Neural cell (in vitro differentiated cells): ENCODE measurements around the gene IL25. TPM values are rescaled to one million over a fixed set of nuclear protein-coding genes. Genes with fewer than 3 reads are reported as not detected.

Experiments used
- H2AFZ ChIP-seq: fragments of 200-600, 300-800 bp; sonication (generic), shearing (Covaris generic); 2 replicates; pipeline ENCODE4 v1.6.0; 2014; ENCODE audit warnings: low read depth, mild to moderate bottlenecking, antibody characterized with exemption, low read length, moderate library complexity
- H3F3A ChIP-seq: fragments of 200-600 bp; shearing (Covaris generic); 2 replicates; pipeline ENCODE4 v1.6.1; 2016; ENCODE audit warnings: mild to moderate bottlenecking, moderate library complexity, mixed read lengths, antibody characterized with exemption, low read length; ENCODE audit not compliant: insufficient read depth, poor library complexity, severe bottlenecking
- H3K27ac ChIP-seq: fragments of 200-600, 300-800 bp; sonication (generic), shearing (Covaris generic); 2 replicates; pipeline ENCODE4 v1.5.1; 2014; ENCODE audit warnings: mild to moderate bottlenecking, low read length, moderate library complexity
- H3K27me3 ChIP-seq: fragments of 300-800, 200-600 bp; sonication (generic), shearing (Covaris generic); 2 replicates; pipeline ENCODE4 v1.6.0; 2014; ENCODE audit warnings: mild to moderate bottlenecking, low read depth, low read length, moderate library complexity; ENCODE audit not compliant: insufficient read depth
- H3K36me3 ChIP-seq: fragments of 300-800, 200-600 bp; sonication (generic), shearing (Covaris generic); 2 replicates; pipeline ENCODE4 v1.5.1; 2014; ENCODE audit warnings: mild to moderate bottlenecking, antibody characterized with exemption, low read length, moderate library complexity; ENCODE audit not compliant: insufficient read depth
- H3K4me2 ChIP-seq: fragments of 300-800, 200-600 bp; sonication (generic), shearing (Covaris generic); 2 replicates; pipeline ENCODE4 v1.6.0; 2014; ENCODE audit warnings: mild to moderate bottlenecking, low read length
- H3K4me3 ChIP-seq: fragments of 300-800, 200-600 bp; sonication (generic), shearing (Covaris generic); 2 replicates; pipeline ENCODE4 v1.5.1; 2014; ENCODE audit warnings: mild to moderate bottlenecking, low read length, moderate library complexity
- H3K79me2 ChIP-seq: fragments of 200-600 bp; shearing (Covaris generic); replicated peaks from 2 replicates; pipeline ENCODE4 v1.6.0; 2014; ENCODE audit warnings: mild to moderate bottlenecking, low read length, moderate library complexity; ENCODE audit not compliant: insufficient read depth
- H3K9ac ChIP-seq: fragments of 300-800, 200-600 bp; sonication (generic), shearing (Covaris generic); 2 replicates; pipeline ENCODE4 v1.6.1; 2016; ENCODE audit warnings: mild to moderate bottlenecking, low read length, mixed read lengths
- H3K9me2 ChIP-seq: fragments of 200-600 bp; shearing (Covaris generic); 2 replicates; pipeline ENCODE4 v1.6.1; 2016; ENCODE audit warnings: mild to moderate bottlenecking, low read length, mixed read lengths; ENCODE audit not compliant: insufficient read depth
- H3K9me3 ChIP-seq: fragments of 200-600, 300-800 bp; sonication (generic), shearing (Covaris generic); 2 replicates; pipeline ENCODE4 v1.6.1; 2016; ENCODE audit warnings: mild to moderate bottlenecking, mixed run types, low read length, moderate library complexity, mixed read lengths
- H4K20me1 ChIP-seq: fragments of 200-600 bp; shearing (Covaris generic); 2 replicates; pipeline ENCODE4 v1.6.1; 2016; ENCODE audit warnings: mild to moderate bottlenecking, mixed run types; ENCODE audit not compliant: insufficient read depth
- EP300 ChIP-seq: fragments of 450-650 bp; conservative IDR thresholded peaks from 2 replicates; pipeline ENCODE4 v1.6.1; 2014; ENCODE audit warnings: antibody characterized with exemption, mild to moderate bottlenecking, moderate library complexity; ENCODE audit not compliant: poor library complexity, severe bottlenecking
- EZH2 ChIP-seq: fragments of 200-600, 300-800 bp; shearing (Covaris generic), sonication (generic); IDR thresholded peaks from 2 replicates; pipeline ENCODE4 v1.6.1; 2014; ENCODE audit warnings: antibody characterized with exemption, low read length, borderline replicate concordance, mild to moderate bottlenecking; ENCODE audit not compliant: insufficient read depth, poor library complexity, severe bottlenecking
- MXI1 ChIP-seq: fragments of 450-650 bp; conservative IDR thresholded peaks from 2 replicates; pipeline ENCODE4 v1.6.1; 2014; ENCODE audit warnings: antibody characterized with exemption, mild to moderate bottlenecking; ENCODE audit not compliant: poor library complexity, severe bottlenecking
- POLR2AphosphoS5 ChIP-seq: IDR thresholded peaks from 2 replicates; pipeline ENCODE4 v1.6.1; 2012
- RAD21 ChIP-seq: fragments of 450-650 bp; conservative IDR thresholded peaks from 2 replicates; pipeline ENCODE4 v1.6.1; 2014; ENCODE audit warnings: antibody characterized with exemption, mild to moderate bottlenecking, moderate library complexity
- REST ChIP-seq: IDR thresholded peaks from 2 replicates; pipeline ENCODE4 v1.6.1; 2012; ENCODE audit warnings: borderline replicate concordance
- SMC3 ChIP-seq: fragments of 450-650 bp; conservative IDR thresholded peaks from 2 replicates; pipeline ENCODE4 v1.6.1; 2014; ENCODE audit warnings: antibody characterized with exemption, mild to moderate bottlenecking, moderate library complexity; ENCODE audit not compliant: poor library complexity
- TAF1 ChIP-seq: IDR thresholded peaks from 2 replicates; pipeline ENCODE4 v1.6.1; 2012; ENCODE audit warnings: low read depth
- polyA plus RNA-seq: library from polyadenylated mRNA; depleted of rRNA; stranded (reverse); fragments of >200 nt; gene quantifications from 2 replicates; pipeline ENCODE4 v1.2.3, GENCODE V29; 2014
- TF ChIP-seq, protein P1 (sequence below): fragments of 450-650 bp; IDR thresholded peaks from 2 replicates; pipeline ENCODE4 v1.5.1; 2014; ENCODE audit warnings: antibody characterized with exemption, mild to moderate bottlenecking, moderate library complexity; ENCODE audit not compliant: poor library complexity, severe bottlenecking

The IL25 gene
- polyA plus RNA-seq, 1 donor from 2014 or later: not detected

DNA sequence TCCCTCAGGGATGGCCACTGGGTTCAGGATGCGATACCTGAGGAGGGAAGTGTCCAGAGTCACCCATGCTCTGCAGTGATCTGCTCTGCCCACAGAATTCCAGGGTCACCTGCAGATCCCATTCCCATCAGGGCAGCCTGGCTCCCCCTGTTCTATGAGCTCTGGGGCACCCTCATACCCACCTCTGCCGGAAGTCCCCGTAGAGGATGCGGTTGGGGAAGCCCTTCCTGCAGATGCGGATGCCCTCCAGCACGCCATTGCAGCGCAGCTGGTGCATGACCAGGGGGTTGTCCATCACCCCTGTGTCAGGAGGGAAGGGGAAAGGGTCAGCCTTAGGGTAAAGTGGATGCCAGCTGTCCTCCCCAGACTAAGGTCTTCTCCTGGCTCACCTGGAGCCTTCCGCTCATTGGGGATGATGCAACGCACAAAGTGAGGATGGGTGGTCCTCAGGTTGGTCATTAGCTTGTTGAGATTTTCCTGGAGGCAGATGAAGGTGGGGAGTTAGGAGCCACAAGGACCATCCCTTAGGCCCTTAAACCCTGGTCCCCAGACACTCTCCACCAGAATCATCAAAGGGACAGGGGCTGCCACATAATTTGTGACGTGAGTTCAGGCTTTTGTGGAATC, 24.3 kb downstream of the IL25 start:
- H4K20me1 ChIP-seq: no peaks in the 10 kb centered on the region
- H3F3A ChIP-seq: no peaks in the 10 kb centered on the region
- H2AFZ ChIP-seq: no peak overlapping the region
- no peak overlapping the region for H3K4me2 ChIP-seq
- no peak for TF ChIP-seq SMC3
- no peak for TF ChIP-seq TAF1
- H3K36me3 ChIP-seq: no peaks in the 10 kb centered on the region
- H3K4me3 ChIP-seq: no peak overlapping the region
- no peaks in the 10 kb centered on the region for H3K79me2 ChIP-seq
- no peak overlapping the region for H3K9ac ChIP-seq
- no peaks in the 10 kb centered on the region for H3K27me3 ChIP-seq
- no peak overlapping the region for H3K27ac ChIP-seq
- no peaks in the 10 kb centered on the region for H3K9me3 ChIP-seq
- no peaks in the 10 kb centered on the region for H3K9me2 ChIP-seq

- no peak overlapping the region for H2AFZ ChIP-seq
- H3K27me3 ChIP-seq: no peaks in the 10 kb centered on the region
- H3F3A ChIP-seq: no peaks in the 10 kb centered on the region
- TF ChIP-seq, protein P1, sequence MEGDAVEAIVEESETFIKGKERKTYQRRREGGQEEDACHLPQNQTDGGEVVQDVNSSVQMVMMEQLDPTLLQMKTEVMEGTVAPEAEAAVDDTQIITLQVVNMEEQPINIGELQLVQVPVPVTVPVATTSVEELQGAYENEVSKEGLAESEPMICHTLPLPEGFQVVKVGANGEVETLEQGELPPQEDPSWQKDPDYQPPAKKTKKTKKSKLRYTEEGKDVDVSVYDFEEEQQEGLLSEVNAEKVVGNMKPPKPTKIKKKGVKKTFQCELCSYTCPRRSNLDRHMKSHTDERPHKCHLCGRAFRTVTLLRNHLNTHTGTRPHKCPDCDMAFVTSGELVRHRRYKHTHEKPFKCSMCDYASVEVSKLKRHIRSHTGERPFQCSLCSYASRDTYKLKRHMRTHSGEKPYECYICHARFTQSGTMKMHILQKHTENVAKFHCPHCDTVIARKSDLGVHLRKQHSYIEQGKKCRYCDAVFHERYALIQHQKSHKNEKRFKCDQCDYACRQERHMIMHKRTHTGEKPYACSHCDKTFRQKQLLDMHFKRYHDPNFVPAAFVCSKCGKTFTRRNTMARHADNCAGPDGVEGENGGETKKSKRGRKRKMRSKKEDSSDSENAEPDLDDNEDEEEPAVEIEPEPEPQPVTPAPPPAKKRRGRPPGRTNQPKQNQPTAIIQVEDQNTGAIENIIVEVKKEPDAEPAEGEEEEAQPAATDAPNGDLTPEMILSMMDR: no peak
- H3K4me3 ChIP-seq: no peak overlapping the region
- no peak overlapping the region for H3K27ac ChIP-seq
- H3K79me2 ChIP-seq: no peaks in the 10 kb centered on the region
- H4K20me1 ChIP-seq: no peaks in the 10 kb centered on the region
- H3K9me3 ChIP-seq: no peaks in the 10 kb centered on the region
- H3K4me2 ChIP-seq: no peak overlapping the region
- no peaks in the 10 kb centered on the region for H3K36me3 ChIP-seq
- no peaks in the 10 kb centered on the region for H3K9me2 ChIP-seq
- H3K9ac ChIP-seq: no peak overlapping the region
These were observed 25.7 kb downstream of the IL25 start for GRCh38 chr14:23398348-23398747.

DNA sequence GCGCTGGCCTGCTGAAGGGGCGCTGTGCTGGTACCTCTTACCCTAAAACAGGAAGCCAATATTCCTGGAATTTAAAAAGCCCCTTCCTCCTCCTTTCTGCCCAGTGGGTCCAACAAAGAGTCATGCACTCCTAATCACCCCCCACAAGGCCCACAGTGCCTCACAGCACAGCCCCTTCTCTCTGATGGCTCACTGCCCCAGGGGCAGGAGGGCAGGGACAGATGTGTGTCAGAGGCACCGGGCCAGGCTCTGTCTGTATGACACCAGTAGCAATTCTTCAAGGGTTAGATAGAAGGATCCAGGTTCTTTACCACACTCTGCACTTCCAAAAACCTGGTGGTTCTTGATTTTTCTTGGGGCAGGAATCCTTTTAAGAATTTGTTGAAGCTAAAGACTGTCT, 26.5 kb downstream of the IL25 start:
- Histone ChIP-seq H3K9ac (no peak overlapping the region), H2AFZ (no peak overlapping the region)

More for the DNA sequence above, 26.5 kb downstream of the IL25 start:
- Histone ChIP-seq H3F3A (no peaks in the 10 kb centered on the region), H3K36me3 (no peaks in the 10 kb centered on the region), H3K4me2 (no peak overlapping the region), H3K27ac (no peak overlapping the region), H4K20me1 (no peaks in the 10 kb centered on the region), H3K9me2 (no peaks in the 10 kb centered on the region), H3K79me2 (no peaks in the 10 kb centered on the region), H3K9me3 (no peaks in the 10 kb centered on the region), H3K27me3 (no peaks in the 10 kb centered on the region), H3K4me3 (no peak overlapping the region)
- TF ChIP-seq, protein P1: no peak
- TF ChIP-seq TAF1 (no peak), MXI1 (no peak), REST (no peak), POLR2AphosphoS5 (no peak), RAD21 (no peak), EZH2 (no peak), EP300 (no peak), SMC3 (no peak)
